ENCODE results near the gene DNASE2B.

The DNASE2B gene

GRCh38 chr1:84360316-84360715, 38.0 kb upstream of the DNASE2B start:
- Histone ChIP-seq H3K27ac (no peak overlapping the region), H3K36me3 (ENCODE audit: control insufficient read depth, insufficient read depth, low read length) (no peaks in the 10 kb centered on the region), H3K4me2 (ENCODE audit: low read length) (no peak overlapping the region), H3K79me2 (no peaks in the 10 kb centered on the region), H3K4me1 (no peaks in the 10 kb centered on the region), H3K9ac (no peak overlapping the region), H3K27me3 (ENCODE audit: control insufficient read depth, insufficient read depth, low read length) (no peaks in the 10 kb centered on the region), H3K4me3 (ENCODE audit: low read depth, low read length) (no peak overlapping the region), H2AFZ (no peak overlapping the region), H3K9me3 (ENCODE audit: control insufficient read depth, low read length) (no peaks in the 10 kb centered on the region)
- TF ChIP-seq CTCF (IDR thresholded peaks at IDR 0.05), result no peak

GRCh38 chr1:84361796-84362195, 36.5 kb upstream of the DNASE2B start:
- Histone ChIP-seq H2AFZ (no peak overlapping the region), H3K9me3 (ENCODE audit: control insufficient read depth, low read length) (no peaks in the 10 kb centered on the region), H3K4me2 (ENCODE audit: low read length) (no peak overlapping the region), H3K4me3 (ENCODE audit: low read depth, low read length) (no peak overlapping the region), H3K27ac (no peak overlapping the region), H3K27me3 (ENCODE audit: control insufficient read depth, insufficient read depth, low read length) (no peaks in the 10 kb centered on the region), H3K4me1 (no peaks in the 10 kb centered on the region), H3K9ac (no peak overlapping the region), H3K79me2 (no peaks in the 10 kb centered on the region), H3K36me3 (ENCODE audit: control insufficient read depth, insufficient read depth, low read length) (no peaks in the 10 kb centered on the region)
- TF ChIP-seq CTCF (IDR thresholded peaks at IDR 0.05), result no peak

- Histone ChIP-seq H3K36me3 (ENCODE audit: control insufficient read depth, insufficient read depth, low read length) (no peaks in the 10 kb centered on the region), H3K4me1 (no peaks in the 10 kb centered on the region), H3K4me3 (ENCODE audit: low read depth, low read length) (no peak overlapping the region), H2AFZ (peak overlapping the region; percentile 11), H3K79me2 (no peaks in the 10 kb centered on the region), H3K9me3 (ENCODE audit: control insufficient read depth, low read length) (no peaks in the 10 kb centered on the region), H3K27ac (no peak overlapping the region), H3K9ac (no peak overlapping the region), H3K4me2 (ENCODE audit: low read length) (no peak overlapping the region), H3K27me3 (ENCODE audit: control insufficient read depth, insufficient read depth, low read length) (no peaks in the 10 kb centered on the region)
- TF ChIP-seq CTCF (IDR thresholded peaks at IDR 0.05), result no peak
Measured at GRCh38 chr1:84363019-84363418, 35.3 kb upstream of the DNASE2B start.

GRCh38 chr1:84363622-84364021, 34.7 kb upstream of the DNASE2B start:
- Histone ChIP-seq H3K27ac (no peak overlapping the region), H3K36me3 (ENCODE audit: control insufficient read depth, insufficient read depth, low read length) (no peaks in the 10 kb centered on the region), H3K4me1 (no peaks in the 10 kb centered on the region), H3K9ac (no peak overlapping the region), H2AFZ (no peak overlapping the region), H3K9me3 (ENCODE audit: control insufficient read depth, low read length) (no peaks in the 10 kb centered on the region), H3K4me3 (ENCODE audit: low read depth, low read length) (no peak overlapping the region), H3K27me3 (ENCODE audit: control insufficient read depth, insufficient read depth, low read length) (no peaks in the 10 kb centered on the region), H3K4me2 (ENCODE audit: low read length) (no peak overlapping the region), H3K79me2 (no peaks in the 10 kb centered on the region)
- TF ChIP-seq CTCF (IDR thresholded peaks at IDR 0.05), result no peak
